ENCODE data around the gene MEIG1.
A peak's percentile ranks its signal among the peaks of the same experiment; 100 is the strongest.

Gene MEIG1

DNA sequence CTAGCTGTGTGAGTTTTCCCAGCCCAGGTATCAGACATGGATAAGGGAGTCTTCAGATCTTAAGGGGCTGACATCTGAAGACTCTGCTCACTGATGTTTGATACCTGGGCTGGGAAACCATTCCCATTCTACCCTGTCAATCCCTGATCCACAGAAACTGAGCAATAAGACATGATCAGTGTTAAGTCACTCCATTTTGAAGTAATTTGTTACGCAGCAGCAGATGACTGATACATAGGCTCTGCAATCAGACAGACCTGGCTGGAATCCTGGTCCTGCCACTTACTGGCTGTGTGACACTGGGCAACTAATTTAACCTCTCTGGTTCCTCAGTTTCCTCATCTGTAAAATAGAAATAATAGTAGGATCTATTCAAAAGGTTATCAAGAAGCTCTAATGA, 11.9 kb upstream of the MEIG1 start:
- no peak overlapping the region for H3K27ac ChIP-seq
- TF ChIP-seq, protein P1, sequence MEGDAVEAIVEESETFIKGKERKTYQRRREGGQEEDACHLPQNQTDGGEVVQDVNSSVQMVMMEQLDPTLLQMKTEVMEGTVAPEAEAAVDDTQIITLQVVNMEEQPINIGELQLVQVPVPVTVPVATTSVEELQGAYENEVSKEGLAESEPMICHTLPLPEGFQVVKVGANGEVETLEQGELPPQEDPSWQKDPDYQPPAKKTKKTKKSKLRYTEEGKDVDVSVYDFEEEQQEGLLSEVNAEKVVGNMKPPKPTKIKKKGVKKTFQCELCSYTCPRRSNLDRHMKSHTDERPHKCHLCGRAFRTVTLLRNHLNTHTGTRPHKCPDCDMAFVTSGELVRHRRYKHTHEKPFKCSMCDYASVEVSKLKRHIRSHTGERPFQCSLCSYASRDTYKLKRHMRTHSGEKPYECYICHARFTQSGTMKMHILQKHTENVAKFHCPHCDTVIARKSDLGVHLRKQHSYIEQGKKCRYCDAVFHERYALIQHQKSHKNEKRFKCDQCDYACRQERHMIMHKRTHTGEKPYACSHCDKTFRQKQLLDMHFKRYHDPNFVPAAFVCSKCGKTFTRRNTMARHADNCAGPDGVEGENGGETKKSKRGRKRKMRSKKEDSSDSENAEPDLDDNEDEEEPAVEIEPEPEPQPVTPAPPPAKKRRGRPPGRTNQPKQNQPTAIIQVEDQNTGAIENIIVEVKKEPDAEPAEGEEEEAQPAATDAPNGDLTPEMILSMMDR (conservative IDR thresholded peaks at IDR 0.05): no peak

DNA sequence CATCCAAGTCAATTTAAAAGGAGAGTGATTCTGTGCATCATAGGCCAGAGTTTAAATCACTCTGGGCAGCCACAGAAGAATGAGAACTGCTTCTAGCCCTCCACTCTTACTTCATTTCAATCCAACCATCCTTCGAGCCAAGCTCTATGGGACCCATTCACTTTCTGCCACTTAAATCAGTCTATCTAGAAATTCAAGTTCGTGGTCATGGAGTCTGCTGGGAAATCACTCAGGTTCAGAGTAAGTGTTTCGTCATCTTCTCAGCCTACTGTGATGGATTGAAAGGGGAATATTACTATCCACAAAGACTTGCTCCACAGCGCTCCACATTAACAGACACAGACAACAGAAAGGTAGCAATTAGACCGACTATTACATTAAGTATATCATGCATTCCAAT, 9.9 kb upstream of the MEIG1 start:
- H3K27ac ChIP-seq: no peak overlapping the region
- TF ChIP-seq, protein P1 (conservative IDR thresholded peaks at IDR 0.05): no peak

DNA sequence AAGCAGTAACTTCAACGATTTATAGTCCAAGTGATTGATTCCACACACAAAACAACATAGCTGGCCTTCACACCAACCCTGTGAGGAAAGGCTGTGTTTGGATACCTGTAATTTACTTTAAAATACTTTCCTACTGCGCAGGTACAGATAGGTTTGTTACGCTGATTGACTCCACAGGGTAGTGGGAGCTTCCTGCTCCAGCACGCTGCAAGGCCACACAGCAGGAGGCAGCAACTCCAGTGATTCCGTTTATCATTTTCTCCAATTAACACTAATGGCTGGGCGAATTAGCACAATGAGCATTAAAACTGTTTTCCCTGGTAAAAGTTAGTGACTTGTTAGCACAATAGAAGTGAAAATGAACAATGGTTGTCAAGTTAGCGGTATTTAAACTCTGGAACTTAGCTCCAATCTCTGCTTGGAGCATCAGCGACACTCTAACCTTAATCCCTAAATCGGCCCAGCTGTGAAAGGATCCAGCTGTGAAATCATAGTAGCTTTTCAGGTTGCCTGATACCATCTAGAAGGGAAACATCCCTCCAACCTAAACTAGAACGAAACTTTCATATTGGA, 6.3 kb upstream of the MEIG1 start:
- TF ChIP-seq, protein P1 (conservative IDR thresholded peaks at IDR 0.05): no peak
- H3K27ac ChIP-seq: peak overlapping the region; percentile 82

DNA sequence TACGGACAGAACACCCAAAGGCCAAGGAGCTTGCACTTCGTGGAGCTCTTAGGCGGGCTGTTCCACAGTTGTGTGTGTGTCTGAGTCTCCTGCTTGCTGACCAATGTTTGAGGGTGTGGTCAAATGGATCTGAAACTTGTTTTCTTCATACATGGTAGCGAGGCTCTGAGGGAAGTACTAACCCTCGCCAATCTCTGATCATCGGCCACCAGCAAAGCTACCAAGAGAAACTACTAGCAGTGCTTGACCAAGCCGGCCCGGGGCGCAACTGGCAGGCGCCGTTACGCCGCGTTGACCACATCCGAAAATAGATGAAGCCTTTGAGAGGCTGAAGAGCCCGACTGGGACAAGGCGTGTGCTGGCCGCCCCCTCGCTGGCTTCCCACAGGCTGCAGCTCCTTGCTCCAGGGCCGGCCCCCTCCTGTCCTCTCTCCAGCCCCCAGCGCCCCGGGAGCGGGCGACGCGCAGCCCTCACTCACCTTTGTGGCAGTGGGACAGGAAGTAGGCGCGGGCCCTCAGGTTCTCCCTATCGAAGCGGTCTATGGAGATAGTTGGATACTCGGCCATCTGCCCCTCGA, 5.7 kb upstream of the MEIG1 start:
- peak overlapping the region; percentile 82 for H3K27ac ChIP-seq
- TF ChIP-seq, protein P1 (conservative IDR thresholded peaks at IDR 0.05): peak; percentile 27

DNA sequence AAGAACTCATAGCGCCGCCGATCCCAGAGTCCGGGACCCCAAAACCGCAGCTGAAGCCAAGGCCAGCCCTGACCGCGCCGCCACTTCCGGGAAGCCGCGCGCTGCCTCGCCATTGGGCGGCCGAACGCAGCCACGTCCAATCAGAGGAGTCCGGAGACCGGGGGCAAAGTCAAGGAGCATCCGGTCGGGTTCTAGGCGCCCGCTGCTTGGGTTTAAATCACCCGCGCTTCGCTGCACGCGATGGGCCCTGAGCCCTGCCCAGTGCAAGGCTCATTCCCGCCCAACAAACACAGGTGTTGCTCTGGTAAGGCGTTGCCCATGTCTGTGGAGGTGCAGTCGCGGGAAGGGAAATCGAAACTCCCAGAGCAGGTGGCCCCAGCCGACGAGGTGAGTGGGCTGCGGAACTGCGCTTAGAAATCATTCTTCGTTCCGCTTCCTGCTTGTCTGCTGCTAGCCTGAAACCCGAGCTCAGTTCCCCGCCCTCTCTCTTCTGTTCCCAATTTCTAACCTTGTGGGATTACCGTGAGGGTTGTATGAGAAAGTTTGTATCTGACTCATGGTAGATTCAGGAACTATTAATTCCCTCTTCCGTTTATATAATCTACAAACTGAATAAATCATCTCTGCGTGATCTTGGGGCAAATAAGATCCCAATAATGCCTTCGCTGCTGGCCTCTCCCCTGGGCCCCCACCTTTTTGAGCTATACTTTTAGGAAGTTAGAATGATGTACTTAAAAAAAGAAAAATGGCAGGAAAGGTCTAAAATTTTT, 5.0 kb upstream of the MEIG1 start, which contains the start of gene DCLRE1C:
Gene DCLRE1C, minus strand, starts transcription at position 96 of the 770 bp plus-strand sequence. Its CDS starts 86 bp downstream, at position 10.
- peak within 1 kb of the TSS; percentile 82 for H3K27ac ChIP-seq
- TF ChIP-seq, protein P1 (conservative IDR thresholded peaks at IDR 0.05): no peak

DNA sequence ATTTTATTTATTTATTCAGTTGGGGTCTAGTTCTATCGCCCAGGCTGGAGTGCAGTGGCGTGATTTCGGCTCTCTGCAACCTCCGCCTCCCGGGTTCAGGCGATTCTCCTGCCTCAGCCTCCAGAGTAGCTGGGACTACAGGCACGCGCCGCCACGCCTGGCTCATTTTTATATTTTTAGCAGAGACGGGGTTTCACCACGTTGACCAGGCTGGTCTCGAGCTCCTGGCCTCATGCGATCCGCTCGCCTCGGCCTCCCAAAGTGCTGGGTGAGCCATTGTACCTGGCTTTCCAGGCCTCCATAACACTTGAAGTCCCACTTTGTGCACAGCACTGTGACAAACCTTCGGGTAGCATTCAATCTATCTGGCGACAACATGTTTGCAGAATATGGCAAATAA, 4.3 kb upstream of the MEIG1 start:
- TF ChIP-seq, protein P1 (conservative IDR thresholded peaks at IDR 0.05): no peak
- H3K27ac ChIP-seq: peak overlapping the region; percentile 82

DNA sequence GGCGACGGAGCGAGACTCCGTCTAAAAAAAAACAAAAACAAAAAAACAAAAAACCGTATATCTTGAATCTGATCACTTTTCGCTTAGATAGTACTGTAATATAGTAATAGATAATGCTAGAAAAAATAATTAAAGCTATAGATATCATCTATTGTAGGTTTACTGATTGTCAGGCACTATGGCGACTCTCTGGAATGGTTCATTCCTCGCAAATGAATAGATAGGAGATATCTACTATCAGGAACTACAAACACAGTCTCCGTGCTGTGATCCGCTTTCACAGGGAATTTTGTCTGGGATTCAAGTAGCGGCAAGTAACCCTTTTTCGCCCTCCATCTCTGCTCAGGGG, 342 bp upstream of the MEIG1 start:
- H3K27ac ChIP-seq: peak overlapping the region; percentile 96
- TF ChIP-seq, protein P1 (conservative IDR thresholded peaks at IDR 0.05): no peak

Data from VCaP (cell line).